AG04449 (cell line): Measurements from ENCODE around the gene ROPN1.

Source experiments
- CTCF ChIA-PET: fragments of 350-600 bp; formaldehyde crosslinking; extraction: SDS; loops from one replicate; lab custom pipeline; 2021; ENCODE audit warnings: antibody characterized with exemption; lab: Yijun Ruan, JAX
- POLR2A ChIA-PET: fragments of 400-600, 350-600 bp; formaldehyde crosslinking; extraction: SDS; loops from one replicate; lab custom pipeline; 2020; ENCODE audit warnings: antibody characterized with exemption, inconsistent platforms; lab: Yijun Ruan, JAX
- DNase-seq: peaks from one replicate; pipeline ENCODE4 v3.0.0-alpha.2; 2010; ENCODE audit warnings: low read depth, low spot score
- H3K4me3 ChIP-seq: 2 replicates; pipeline ENCODE4 v1.5.1; 2011; ENCODE audit warnings: low read depth, mild to moderate bottlenecking, control low read depth, low read length
- CTCF ChIP-seq: IDR thresholded peaks from one replicate; pipeline ENCODE4 v1.5.1; 2011; ENCODE audit warnings: mild to moderate bottlenecking, moderate library complexity, low read length, control low read depth, inconsistent platforms; ENCODE audit not compliant: insufficient read depth; ENCODE audit errors: missing control alignments

ROPN1 gene

GRCh38 chr3:123920383-123920782, 71.5 kb downstream of the ROPN1 start:
- CTCF ChIA-PET: interaction anchor here (2.5 kb wide), 1 partner anchor 13 kb away, joined by 7 read pairs; no protein-coding TSS in a partner anchor
- DNase-seq: no peak
- H3K4me3 ChIP-seq: no peak overlapping the region
- TF ChIP-seq CTCF: no peak
- POLR2A ChIA-PET: no interaction called here

GRCh38 chr3:123919353-123919752, 72.6 kb downstream of the ROPN1 start:
- no peak for TF ChIP-seq CTCF
- POLR2A ChIA-PET: no interaction called here
- H3K4me3 ChIP-seq: no peak overlapping the region
- no peak for DNase-seq
- CTCF ChIA-PET: no interaction called here
